LNCAP (cell line): ENCODE measurements around the gene TTI1.

Source experiments
- TF ChIP-seq, protein P1 (sequence below): fragments of 450-650 bp; IDR thresholded peaks from 2 replicates; pipeline ENCODE4 v1.5.1; 2017; ENCODE audit warnings: mild to moderate bottlenecking

Gene TTI1

DNA sequence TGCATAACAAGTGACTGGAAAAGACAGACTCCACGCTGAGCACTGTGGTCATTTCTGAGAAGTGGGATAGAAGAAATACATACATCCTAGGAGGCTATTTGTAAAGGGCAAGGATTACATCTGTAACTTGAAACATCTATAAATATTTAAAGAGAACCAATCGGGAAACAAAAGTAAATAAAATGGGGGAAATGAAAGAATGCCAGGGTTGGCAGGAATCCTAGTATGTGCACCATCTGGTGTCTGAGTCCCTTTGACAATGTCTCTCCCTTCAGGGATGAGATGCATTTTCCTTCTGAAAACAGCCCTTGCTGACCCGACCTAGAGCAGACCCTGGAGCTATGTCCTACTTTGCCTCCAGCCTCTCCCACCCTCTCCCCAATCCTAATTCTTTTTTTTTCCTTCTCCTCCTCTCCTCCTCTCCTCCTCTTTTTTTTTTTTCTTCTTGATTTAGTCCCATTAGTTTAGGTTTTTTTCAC lies 77.1 kb downstream of the TTI1 start:
- TF ChIP-seq, protein P1, sequence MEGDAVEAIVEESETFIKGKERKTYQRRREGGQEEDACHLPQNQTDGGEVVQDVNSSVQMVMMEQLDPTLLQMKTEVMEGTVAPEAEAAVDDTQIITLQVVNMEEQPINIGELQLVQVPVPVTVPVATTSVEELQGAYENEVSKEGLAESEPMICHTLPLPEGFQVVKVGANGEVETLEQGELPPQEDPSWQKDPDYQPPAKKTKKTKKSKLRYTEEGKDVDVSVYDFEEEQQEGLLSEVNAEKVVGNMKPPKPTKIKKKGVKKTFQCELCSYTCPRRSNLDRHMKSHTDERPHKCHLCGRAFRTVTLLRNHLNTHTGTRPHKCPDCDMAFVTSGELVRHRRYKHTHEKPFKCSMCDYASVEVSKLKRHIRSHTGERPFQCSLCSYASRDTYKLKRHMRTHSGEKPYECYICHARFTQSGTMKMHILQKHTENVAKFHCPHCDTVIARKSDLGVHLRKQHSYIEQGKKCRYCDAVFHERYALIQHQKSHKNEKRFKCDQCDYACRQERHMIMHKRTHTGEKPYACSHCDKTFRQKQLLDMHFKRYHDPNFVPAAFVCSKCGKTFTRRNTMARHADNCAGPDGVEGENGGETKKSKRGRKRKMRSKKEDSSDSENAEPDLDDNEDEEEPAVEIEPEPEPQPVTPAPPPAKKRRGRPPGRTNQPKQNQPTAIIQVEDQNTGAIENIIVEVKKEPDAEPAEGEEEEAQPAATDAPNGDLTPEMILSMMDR = no peak; the same call in 1 of the 2 replicates

DNA sequence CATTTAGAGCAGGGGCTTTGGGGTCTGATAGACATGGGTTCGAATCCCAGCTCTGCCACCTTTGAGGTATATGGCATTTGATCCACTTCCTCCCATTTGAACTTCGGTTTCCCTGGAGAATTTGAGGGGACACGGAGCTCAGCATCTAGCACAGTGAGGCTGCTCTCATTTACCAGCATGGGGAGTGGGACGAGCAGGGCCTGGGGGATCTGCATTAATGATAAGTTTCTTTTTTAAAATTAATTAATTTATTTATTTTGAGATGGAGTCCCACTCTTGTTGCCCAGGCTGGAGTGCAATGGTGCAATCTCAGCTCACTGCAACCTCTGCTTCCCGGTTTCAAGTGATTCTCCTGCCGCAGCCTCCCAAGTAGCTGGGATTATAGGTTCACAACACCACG lies 77.7 kb downstream of the TTI1 start:
- TF ChIP-seq, protein P1 = no peak

DNA sequence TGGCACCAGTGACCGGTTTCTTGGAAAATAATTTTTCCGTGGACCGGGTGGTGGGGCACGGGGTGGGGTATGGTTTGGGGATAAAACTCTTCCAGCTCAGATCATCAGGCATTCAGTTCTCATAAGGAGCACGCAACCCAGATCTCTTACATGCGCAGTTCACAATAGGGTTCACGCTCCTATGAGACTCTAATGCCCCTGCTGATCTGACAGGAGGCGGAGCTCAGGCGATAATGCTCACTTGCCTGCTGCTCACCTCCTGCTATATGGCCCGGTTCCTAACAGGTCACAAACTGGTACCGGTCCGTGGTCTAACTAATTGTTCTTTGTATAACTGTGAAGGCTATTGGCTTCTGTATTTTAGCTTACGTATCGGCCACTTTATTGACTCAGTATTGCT lies 78.6 kb downstream of the TTI1 start:
- TF ChIP-seq, protein P1 = no peak

DNA sequence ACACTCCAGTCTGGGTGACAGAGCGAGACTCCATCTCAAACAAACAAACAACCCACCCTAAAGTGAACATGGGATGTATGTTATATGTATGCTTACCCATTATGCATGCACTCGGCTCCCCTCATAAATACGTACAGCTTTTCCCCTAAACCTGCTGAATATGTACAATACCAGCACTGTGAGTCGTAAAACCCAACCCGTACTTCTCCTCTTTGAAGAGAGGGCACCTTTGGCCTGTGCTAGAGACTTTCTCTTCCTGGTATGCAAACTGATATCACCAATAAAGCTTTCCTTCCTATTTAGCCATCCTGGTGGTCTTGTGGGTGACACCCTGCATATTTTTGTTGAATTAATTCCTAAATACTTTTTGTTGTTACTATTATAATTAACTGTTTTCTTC lies 79.1 kb downstream of the TTI1 start:
- TF ChIP-seq, protein P1 = no peak

DNA sequence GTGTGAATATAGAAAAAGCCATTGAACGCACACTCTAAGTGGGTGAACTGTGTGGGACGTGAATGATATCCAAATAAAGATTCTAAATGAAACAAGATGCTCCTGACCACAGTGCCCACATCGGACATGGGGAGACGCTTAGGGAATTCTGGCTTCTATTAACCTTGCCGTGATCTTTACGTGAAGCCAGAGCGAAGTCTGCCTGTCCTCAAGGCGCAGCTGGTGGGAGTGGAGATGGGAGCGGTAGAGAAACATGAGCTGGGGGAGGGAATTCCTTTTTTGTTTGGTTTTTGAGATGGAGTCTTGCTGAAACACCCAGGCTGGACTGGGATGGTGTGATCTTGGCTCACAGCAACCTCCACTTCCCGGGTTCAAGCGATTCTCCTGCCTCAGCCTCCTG lies 84.3 kb downstream of the TTI1 start:
- TF ChIP-seq, protein P1 = no peak

DNA sequence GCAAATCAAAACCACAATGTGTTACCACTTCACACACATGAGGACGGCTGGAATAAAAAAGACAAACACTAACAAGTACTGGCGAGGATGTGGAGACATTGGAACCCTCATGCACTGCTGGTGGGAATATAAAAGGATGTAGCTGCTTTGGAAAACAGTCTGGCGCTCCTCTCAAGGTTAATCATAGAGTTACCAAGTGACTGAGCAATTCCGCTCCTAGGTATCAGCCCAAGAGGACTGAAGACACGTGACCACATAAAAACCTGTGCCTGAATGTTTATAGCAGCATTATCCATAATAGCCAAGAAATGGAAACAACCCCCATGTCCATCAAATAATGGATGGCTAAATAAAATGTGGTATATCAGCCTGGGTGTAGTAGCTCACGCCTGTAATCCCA lies 85.3 kb downstream of the TTI1 start:
- TF ChIP-seq, protein P1 = no peak

DNA sequence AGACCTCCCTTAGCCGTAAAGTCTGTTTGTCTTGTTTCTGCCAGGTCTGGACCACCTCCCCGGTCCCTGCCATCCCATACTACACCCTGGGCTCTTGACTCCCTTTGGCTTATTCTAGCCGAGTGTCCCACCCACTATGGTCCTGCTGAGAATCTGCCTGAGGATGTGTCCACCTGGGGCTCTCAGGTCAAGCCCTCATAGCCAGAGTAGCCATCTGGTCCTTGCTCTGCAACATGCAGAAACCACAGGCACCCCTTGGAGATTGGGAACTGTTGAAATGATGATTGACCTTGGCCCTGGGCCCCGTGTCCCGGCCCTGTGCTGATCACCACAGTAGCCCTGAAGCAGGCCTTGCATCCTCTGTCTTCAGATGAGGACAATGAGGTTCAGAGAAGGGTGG lies 86.3 kb downstream of the TTI1 start:
- TF ChIP-seq, protein P1 = no peak

DNA sequence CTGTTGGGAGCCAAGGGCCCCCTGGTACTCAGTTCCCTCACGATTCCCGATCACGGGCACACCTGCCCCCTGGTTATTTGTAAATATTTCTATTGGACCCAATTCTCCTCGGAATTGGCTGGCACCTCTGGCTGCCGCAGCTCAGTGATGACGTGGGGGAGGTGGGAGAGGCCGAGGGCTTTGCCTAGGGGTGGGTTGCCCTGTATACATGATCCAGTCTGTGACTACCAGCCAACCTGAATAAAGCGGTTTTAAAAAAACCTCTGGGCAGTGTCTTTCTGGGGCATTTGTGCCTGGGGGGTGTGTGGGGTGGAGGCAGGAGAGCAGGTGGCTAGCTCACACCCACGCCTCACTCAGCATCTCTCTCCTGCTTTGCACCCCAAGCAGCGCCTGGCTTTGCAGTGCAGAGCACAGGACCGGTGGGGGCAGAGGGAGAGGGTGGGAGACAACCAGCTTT lies 88.1 kb downstream of the TTI1 start:
- TF ChIP-seq, protein P1 = no peak
